ENCODE data around the gene SSBP4.

Gene SSBP4

DNA sequence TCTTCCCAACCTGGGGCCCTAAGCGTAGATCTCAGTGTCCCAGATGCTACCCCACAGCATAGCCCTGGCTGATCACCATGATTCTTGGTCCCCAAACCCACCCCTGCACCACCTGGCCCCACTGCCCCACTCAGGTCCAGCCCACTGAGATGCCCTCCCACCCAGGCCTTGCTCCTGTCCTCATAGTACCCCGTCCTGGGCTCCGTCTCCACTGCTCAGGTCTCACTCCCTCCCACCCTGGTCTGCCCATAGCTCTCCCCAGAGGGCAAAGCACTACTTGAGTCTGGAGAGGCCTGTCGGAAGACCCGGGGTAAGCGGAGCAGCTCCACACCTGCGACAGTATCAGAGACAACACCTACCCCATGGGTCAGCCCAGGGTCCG is 54.5 kb downstream of the SSBP4 start:
- DNase-seq, result no peak

DNA sequence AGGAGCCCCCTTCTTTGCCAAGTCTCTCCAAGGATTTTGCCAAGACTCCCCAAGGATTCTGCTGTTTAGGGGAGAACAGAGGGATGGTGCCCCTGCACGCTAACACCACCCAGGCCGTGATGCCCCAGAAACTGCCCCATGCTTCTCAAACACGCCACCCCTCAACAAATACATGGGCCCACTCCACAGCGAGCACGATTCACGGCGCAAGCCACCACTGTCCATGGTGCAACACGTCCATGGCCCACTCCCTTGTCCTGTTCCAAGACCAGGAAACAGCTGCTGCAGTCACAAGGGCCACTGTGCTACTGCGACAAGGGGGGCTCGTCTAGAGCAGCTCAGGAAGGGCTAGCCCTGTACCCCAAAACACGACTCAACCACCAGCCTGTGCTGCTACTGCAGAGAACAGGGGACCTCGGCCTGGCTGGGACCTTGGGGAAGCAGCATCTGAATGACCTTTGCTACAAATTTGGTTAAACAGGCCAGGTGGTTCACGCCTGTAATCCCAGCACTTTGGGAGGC is 55.2 kb downstream of the SSBP4 start:
- DNase-seq, result no peak

DNA sequence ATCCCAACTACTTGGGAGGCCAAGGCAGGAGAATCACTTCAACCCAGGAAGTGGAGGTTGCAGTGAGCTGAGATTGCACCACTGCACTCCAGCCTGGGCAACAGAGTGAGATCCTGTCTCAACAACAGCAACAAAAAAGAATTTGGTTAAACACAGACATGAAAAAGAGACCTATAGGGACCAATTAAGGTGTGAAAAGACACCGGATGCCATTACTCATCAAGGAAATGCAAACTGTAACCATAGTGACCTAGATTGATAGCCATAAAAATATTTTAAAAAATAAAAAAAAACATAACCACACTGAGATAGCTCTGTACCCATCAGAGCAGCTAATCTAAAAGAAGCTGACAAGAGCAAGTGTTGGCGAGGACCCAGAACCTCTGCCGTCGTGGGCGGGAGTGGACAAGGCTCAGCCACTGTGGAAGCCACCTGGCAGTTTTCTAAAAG is 55.8 kb downstream of the SSBP4 start:
- DNase-seq, result no peak

DNA sequence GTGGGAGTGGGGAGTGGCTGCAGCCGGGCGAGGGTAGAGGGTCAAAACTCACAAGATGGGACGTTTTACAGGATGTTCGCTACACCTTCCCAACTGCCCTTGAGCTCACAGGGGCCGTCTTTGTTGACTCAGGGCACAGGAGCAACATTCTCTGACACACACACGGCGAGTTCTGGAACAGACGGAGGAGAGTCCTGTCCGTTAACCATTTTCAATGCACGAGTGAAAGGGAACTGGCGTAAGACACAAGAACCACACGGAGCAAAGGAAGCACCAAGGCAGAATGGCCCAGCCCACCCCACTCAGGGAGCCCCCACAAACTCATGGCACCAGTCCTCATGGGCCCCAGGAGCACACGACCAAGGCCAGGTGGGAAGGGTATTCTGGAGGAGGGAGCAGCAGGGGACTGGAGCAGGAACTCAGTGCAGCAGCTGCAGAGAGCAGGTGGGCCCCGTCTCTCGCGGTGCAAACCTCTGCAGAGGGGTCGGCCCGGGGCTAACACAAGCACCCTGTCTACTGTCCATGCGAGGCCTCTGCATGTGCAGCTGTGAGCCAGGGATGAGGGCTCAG is 56.6 kb downstream of the SSBP4 start:
- no peak for DNase-seq

DNA sequence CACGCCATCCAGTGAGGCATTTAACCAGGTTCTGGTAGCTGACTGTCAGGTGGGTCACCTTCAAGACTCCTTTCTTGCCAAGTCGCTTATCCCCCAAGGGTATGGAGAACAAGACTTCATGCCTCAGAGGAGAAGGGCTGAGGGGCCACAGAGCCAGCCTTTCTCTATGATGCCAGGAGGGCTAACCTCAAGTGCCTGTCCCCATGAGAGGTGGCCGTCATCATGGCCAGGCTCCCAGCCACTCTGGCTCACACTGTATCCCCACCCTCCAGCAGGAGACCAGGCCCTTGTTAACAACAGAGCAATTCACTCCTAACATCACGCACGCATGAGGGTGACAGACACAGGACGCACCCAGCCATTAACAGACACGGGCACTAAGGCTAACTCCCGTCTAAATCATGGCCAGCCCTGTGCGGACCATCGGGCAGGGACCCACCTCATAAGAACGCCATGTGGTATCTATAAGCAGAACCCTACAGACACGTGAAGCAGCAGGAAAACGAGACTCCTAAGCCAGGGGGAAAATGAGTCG is 57.4 kb downstream of the SSBP4 start:
- no peak for DNase-seq

DNA sequence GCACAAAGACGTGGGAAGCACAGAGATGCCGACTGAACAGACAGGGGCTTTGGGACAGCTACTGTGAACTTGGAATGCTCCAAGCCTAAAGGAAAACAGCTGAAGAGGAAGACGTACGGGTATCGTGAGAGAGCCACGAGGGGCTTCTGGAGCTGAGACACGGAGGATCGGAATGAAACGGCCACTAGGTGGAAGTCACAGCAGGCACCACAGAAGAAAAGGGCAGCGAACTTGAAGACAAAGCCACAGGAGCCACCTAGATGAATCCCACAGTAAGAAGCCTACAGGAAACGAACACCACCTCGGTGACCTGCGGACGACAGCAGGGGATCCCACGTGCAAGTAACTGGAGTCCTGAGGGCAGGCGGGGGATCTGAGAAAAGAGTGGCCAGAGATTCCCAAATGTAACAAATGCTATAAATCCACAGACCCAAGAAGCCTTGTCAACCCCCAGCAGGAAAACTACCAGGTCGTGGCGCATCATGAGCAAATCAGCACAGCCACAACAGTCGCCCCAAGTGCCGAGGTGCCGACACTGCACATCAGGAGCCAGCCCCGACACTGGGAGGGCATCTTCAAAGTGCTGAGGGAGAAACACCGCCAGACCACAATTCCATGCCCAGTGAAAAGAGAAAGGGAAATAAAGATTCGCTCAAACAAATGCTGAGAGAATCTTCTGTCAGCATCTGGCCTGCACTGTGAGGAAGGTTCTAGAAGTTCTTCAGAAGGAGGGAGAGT is 58.0 kb downstream of the SSBP4 start:
- no peak for DNase-seq

DNA sequence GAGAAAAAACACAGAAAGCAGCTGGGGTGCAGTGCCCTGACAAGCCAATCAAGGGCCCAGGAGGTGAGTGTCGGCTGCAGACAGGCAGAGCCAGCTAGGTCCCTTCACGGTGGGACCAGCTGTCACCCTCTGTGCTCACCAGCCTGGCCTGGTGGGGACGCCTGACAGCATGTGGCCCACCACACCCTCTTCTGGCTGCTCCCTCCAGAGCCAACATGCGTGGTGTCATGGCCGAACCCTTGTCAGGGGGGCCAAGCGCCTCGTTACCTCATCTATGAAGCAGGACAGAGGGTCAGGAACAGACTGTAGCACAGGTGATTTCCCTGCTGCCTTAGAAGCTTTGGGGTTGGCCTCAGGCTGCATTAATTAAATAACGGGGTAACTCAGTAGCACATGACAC is 58.8 kb downstream of the SSBP4 start:
- DNase-seq, result peak; percentile 85

DNA sequence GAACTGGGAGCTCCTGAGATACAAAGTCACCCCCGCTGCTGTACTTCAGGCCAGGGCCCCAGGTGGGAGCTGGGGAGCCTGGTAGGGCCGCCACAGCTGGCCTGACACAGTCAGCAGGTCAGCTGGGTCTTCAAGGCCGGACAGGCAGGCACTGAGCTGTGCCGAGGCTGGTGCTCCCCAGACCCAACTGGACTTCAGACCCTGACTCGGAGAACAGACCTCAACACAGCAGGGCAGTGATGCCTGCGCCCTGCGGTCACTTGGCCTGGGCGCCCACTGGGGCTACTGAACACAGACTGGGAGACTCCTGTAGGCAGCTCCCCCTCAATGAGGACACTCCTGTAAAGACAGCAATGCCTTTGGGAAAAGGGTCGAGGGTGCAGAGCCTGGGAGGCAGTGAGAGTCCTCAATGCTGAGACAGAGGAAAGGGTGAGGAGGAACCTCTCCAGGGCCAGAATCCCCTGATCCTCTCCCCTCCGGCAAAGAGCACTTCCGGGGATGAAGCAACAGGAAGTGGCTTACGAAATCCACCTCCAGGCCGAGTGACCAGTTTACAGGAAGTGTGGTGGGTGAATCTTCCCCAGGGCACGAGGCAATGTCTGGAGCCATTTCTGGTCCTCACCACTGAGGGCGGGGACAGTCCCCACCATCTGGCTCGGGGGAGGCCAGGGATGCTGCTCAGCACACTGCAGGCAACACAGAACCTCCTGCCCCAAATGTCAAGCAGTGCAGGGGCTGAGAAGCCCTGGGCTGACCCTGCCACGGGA is 59.5 kb downstream of the SSBP4 start:
- DNase-seq, result peak; percentile 55

DNA sequence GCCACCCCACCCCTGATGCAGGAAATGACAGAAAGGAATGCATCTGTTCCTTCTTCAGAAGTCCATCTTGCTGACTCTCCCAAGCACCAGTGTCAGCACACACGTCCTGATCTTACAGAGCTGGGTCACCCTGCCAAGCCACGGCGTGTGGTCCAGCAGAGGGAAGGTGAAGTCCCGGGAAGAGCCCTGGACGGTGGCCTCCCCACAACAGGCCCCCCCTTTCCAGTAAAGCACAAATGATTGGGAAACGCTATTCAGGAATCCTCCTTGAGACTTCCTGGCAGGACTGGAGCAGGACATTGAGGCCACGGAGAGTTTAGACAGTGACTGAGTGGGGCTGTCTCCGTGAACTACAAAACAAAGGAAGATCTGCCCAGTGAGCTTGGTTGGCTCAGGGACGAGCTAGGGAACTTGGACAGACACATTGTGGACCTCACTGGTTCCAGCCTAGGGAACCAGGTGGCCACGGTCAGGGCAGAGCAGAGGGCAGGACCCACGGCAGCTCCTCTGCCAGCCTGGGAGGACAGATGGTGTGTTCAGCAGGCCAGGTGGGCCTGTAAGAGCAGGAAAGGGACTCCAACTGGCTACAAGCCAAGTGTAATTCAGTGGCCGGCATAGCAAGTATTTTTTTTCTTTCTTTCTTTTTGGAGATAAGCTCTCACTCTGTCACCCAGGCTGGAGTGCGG is 61.0 kb downstream of the SSBP4 start:
- DNase-seq, result peak; percentile 63

DNA sequence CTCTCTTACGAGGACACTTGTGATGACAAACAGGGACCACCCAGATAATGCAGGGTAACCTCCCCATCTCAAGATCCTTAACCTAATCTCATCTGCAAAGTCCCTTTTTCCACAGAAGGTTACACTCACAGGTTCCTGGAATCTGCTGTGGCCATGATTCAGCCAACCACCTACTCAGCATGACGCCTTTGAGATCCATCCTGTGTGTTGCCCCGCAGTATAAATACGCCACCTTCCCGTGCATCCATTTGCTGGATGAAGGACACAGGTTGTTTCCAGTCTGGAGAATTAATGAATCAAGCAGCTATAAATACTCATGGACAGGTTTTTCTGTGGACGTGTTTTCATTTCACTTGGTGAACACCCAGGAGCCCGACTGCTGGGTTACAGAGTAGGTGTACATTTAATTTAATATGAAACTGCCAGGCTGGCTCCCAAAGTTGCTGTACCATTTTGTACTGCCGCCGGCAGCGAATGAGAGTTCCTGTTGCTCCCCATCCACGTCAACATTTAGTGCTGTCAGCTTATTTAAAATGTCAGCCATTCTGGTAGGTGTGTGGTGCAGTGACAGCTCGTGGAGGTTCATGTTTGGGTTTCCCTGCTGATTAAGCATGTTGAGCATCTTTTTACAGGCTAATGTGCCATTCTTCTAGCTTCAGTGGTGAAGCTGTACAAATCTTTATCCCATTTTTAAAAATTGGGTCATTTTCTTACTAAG is 62.5 kb downstream of the SSBP4 start:
- no peak for DNase-seq

DNA sequence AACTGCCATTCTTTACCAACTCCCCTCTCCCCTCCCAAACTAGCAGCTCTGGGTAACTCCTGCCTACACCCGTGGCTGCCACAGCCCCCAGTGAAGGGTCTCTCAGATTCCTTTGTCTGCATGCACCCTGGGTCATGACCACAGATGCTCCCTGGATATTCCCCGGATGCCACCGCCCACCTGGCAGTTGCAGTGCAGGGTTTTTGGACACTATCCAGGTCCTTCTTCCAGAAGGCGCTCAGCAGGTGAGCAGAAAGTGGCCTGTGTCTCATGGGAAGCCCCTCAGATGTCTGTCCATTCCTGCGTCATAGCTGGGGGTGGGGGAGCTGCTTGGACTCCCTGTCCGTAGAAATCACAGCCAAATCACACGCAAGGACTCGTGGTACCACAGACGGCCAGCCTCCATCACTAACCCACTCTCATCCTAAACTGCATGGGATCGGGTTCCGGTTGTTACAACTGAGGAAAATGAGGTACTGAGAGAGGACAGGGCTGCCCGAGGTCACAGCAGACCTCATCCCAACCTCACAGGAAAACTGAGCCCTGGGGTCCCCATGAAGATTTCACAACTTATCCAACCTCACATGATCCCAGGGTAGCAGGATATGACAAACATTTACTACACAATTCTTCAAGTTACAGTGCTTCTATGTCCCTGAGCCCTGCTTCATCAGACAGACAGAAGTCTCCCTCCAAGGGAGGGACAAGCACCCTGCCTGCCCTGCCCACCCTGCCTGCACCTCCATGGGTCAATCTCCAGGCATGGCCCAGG is 64.1 kb downstream of the SSBP4 start:
- peak; percentile 60 for DNase-seq

Data from NCI-H1694 treated with DMSO at 0.1 percent for 48 hours (cell line).